ENCODE results near the gene RNF14.

RNF14 gene

DNA sequence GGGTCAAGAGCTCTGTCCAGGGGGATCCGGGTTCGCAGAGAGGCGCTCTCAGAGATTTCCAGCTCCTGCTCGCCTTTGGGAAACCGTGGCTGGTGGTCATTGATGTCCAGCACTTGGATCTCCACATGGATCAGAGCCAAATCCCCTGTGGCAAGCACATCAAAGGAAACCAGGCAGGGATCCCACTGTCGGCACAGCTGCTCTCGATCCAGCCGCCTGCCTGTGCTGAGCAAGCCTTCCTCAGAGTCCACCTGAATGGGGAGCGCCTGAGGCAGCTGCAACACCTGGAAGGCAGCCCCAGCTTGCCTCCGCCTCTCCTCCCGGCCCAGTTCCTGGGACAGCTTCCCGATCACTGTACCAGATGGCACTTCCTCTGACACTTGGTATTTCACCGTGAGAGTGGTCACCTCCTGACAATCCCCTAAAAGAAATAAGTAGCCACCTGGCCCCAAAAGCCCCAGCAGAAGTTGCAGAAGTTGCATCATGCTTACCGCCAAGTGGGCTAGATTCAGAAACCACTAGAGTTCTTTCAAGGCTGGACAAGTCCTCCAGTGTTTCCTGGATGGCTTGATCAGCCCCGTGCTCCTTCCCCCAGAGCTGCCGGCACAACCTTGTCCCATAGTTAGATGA, 11.4 kb upstream of the RNF14 start:
- no peak overlapping the region for H3K4me3 ChIP-seq (ENCODE audit: low read depth, low read length)
- DNase-seq (ENCODE audit: low read depth), result no peak
- TF ChIP-seq, protein P1, sequence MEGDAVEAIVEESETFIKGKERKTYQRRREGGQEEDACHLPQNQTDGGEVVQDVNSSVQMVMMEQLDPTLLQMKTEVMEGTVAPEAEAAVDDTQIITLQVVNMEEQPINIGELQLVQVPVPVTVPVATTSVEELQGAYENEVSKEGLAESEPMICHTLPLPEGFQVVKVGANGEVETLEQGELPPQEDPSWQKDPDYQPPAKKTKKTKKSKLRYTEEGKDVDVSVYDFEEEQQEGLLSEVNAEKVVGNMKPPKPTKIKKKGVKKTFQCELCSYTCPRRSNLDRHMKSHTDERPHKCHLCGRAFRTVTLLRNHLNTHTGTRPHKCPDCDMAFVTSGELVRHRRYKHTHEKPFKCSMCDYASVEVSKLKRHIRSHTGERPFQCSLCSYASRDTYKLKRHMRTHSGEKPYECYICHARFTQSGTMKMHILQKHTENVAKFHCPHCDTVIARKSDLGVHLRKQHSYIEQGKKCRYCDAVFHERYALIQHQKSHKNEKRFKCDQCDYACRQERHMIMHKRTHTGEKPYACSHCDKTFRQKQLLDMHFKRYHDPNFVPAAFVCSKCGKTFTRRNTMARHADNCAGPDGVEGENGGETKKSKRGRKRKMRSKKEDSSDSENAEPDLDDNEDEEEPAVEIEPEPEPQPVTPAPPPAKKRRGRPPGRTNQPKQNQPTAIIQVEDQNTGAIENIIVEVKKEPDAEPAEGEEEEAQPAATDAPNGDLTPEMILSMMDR (conservative IDR thresholded peaks at IDR 0.05; ENCODE audit: low read depth, low read length), result no peak

DNA sequence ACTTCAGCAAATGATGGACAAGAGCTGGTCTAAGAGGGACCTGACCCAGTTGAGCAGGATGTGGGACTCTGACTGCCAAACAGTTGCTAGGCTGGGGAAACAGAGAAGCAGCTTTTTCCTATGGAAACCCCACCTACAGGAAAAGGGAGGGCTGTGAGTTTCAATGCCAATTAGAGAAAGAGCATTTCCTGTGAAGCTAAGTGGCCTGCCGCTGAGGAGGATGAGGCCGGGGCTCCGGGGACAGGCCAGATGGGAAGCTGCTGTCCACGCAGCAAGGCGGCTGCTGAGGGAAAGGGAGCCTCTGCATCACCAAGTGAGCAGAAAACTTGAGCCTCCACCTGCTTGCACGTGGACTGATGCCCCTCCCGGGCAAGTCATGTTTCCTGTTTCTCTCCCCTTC, 10.8 kb upstream of the RNF14 start, which contains the start of gene PCDH12:
PCDH12 (minus strand) TSS at position 90 of the 400 bp plus-strand sequence. CDS start 351 bp downstream, outside the sequence.
- no peak within 1 kb of the TSS for H3K4me3 ChIP-seq (ENCODE audit: low read depth, low read length)
- TF ChIP-seq, protein P1 (conservative IDR thresholded peaks at IDR 0.05; ENCODE audit: low read depth, low read length), result no peak
- DNase-seq (ENCODE audit: low read depth), result peak; percentile 25

DNA sequence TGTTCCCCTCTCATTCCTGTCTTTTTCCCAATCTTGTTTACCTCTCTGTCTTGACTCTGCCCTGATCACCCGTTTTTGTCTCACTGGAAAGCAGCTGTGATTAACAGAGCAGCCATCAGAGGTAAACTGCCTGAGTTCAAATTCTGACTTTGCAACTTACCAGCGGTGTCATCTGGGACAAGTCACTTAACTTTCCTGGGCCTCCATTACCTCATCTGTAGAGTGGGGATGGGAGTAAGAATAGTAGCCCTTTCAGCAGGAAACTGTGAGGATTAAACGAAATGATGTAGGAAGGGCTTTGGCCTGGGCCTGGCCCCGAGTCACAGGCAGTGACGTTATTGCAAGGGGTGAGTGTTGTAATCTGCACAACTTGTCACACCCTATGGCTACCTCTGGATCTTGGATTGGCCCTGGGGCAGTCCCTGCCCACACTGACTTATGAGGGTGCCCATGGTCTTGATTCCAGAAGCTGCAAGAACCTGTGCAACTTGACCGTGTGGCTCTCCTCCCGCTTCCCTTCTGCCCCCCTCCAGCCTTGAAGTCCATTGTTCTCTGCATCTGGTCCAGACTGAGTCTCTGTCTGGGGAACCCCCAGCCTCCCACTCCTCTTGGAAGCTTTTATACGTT, 10.2 kb upstream of the RNF14 start:
- TF ChIP-seq, protein P1 (conservative IDR thresholded peaks at IDR 0.05; ENCODE audit: low read depth, low read length), result no peak
- DNase-seq (ENCODE audit: low read depth), result no peak
- no peak overlapping the region for H3K4me3 ChIP-seq (ENCODE audit: low read depth, low read length)

DNA sequence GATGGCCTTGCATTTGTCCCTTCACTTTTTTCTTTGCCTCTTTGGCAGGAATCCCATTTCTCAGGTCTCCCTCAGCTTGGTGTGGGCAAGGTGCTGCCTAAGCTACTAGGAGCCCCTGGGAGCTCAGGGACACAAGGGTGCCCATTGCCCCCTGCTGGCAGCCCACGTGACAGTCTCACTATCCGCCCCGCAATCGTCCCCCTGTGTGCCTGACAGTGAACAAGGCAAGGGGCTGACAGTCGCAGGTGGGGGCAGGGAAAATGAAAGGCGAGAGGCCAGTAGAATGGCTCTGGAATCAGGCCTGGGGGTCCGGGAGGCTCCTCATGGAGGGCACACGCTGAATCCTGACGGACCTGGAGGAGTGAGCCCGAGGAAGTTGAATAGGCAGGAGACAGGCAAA, 8.9 kb upstream of the RNF14 start:
- TF ChIP-seq, protein P1 (conservative IDR thresholded peaks at IDR 0.05; ENCODE audit: low read depth, low read length), result peak; percentile 35
- no peak overlapping the region for H3K4me3 ChIP-seq (ENCODE audit: low read depth, low read length)
- no peak for DNase-seq (ENCODE audit: low read depth)

DNA sequence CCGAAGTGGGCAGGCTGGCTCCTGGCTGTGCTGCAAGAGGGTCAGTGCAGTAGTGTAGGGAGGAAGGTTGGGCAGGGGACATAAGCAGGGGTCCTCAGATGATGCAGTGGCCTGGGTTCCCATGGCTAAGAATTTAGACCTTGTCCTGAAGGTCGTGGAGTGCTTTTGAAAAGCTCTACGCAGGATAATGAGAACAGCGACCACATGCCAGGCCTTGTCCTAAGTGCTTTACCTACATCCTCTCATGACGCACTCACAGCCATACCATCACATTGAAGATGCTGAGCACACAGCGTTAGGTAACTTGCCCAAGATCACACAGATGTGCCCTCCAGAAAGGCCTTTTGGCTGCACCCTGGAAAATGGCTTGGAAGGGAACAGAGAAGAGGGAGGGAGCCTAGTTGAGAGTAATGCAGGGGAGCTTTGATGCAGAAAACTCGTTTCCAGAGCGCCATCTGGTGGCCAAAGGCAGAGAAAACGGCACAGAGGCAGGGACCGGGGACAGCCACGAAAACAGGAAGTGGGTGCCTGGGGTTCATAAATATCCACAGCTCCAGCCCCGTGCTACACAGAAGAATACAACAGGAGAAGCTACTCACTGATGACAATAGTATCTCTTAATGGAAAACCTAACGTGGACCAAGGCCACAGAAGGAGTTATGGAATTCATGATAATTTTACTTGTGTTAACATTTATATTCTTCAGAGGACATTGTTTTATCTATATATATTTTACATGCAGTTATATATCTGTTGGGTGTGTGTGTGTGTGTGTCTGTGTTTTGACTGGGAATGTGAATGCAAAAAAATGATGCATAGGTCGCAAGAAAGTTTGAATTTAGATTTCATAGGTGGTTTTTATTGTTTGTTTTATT, 8.2 kb upstream of the RNF14 start:
- TF ChIP-seq, protein P1 (conservative IDR thresholded peaks at IDR 0.05; ENCODE audit: low read depth, low read length), result peak; percentile 96
- H3K4me3 ChIP-seq (ENCODE audit: low read depth, low read length), result no peak overlapping the region
- DNase-seq (ENCODE audit: low read depth), result peak; percentile 88

DNA sequence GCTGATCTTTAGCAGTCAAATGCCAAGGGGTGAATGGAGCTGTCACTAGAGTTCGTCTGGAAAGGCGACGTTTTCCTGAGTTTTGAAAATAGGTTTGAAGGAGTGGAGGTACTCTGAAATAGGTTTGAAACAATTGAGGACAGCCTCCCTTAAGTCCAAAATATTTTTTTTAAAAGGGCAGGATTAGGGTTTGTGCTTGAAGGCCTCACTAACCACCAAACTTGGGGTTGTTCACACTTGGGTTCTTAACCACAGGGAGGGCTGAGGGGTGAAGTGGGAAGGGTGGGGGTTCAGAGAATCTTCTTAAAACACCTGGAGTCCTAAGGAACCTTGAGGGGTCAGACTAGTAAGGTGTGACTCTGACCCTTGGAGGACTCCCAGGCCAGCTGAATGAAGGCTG, 7.4 kb upstream of the RNF14 start:
- no peak overlapping the region for H3K4me3 ChIP-seq (ENCODE audit: low read depth, low read length)
- TF ChIP-seq, protein P1 (conservative IDR thresholded peaks at IDR 0.05; ENCODE audit: low read depth, low read length), result no peak
- no peak for DNase-seq (ENCODE audit: low read depth)
